Heart left ventricle (tissue), 13 donors: ENCODE measurements around the gene TRIP4.

ENCODE experiments used
- POLR2A ChIP-seq, 2 donors: fragments of 450-650 bp; IDR thresholded peaks; one replicate each; pipeline ENCODE4 v1.6.1; 2017; ENCODE audit warnings: antibody characterized with exemption in 2 of 2, mild to moderate bottlenecking in 2 of 2, moderate library complexity in 2 of 2
- TF ChIP-seq, protein P1 (sequence below), 12 donors: fragments of 200-600 bp; sonication (generic) in 4 of 12; IDR thresholded peaks; one replicate each; pipeline versions ENCODE4 v1.5.0 to v1.8.0; 2018 to 2022; ENCODE audit warnings: antibody characterized with exemption in 12 of 12, mild to moderate bottlenecking in 5 of 12
- donor health status: ischemic (EF 13 %, LVEDD 7.1; RV severe dilation, severe dysfunction).
- donor health status: DM: no; HTN: yes; CAD: no.
- donor health status: DM: no; HTN: no; CAD: no.
- donor health status: ischemic (EF 25% LVEDD 6.9; RV normal size, moderate dysfunction).
- donor health status: ischemic (EF 25% LVEDD 5.7; RV mildly dilated, moderate dysfunction).
- donor health status: ischemic (EF 35%, LVEDD 5.7; RV mildly dilated, moderate dysfunction).
- donor health status: nonischemic (EF 11% LVEDD 7.7; RV severe dilation, severe dysfunction).
- donor health status: DM: yes; HTN: yes; CAD: no.
- donor health status: PGD.
- donor health status: ischemic (EF 29% LVEDD 5.4; RV normal size, mild dysfunction).
- donor health status: nonischemic (EF 23%, LVEDD 6.1; RV moderate dilation, normal function).

DNA sequence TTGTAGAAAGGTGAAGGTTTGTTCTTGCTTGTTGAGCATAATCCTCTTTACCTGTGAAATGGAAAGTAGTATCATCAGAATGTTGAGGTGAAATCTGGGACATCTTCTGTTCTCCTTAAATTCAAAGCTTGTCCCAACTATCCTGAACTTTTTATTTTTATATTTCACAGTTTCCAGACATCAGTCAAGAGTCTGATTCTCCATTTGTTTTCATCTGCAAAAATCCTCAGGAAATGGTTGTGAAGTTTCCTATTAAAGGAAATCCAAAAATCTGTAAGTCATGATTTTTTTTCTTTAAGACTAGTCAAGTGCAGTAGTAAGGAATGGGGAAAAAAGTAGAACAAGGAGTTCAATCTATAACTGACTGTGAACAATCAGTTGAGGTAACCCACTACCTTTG is 57.2 kb downstream of the TRIP4 start:
- TF ChIP-seq, protein P1, sequence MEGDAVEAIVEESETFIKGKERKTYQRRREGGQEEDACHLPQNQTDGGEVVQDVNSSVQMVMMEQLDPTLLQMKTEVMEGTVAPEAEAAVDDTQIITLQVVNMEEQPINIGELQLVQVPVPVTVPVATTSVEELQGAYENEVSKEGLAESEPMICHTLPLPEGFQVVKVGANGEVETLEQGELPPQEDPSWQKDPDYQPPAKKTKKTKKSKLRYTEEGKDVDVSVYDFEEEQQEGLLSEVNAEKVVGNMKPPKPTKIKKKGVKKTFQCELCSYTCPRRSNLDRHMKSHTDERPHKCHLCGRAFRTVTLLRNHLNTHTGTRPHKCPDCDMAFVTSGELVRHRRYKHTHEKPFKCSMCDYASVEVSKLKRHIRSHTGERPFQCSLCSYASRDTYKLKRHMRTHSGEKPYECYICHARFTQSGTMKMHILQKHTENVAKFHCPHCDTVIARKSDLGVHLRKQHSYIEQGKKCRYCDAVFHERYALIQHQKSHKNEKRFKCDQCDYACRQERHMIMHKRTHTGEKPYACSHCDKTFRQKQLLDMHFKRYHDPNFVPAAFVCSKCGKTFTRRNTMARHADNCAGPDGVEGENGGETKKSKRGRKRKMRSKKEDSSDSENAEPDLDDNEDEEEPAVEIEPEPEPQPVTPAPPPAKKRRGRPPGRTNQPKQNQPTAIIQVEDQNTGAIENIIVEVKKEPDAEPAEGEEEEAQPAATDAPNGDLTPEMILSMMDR (IDR thresholded peaks at IDR 0.05): no peak
- no peak for TF ChIP-seq POLR2A (IDR thresholded peaks at IDR 0.05)
